Endothelial cell of umbilical vein (primary cell): ENCODE results near the gene VPS13A. TPM values are rescaled to one million over a fixed set of nuclear protein-coding genes. Genes with fewer than 3 reads are reported as not detected.

ENCODE experiments used
- BruUV-seq: library from RNA; stranded (reverse); fragments of 400-500 nt; replicated peaks from 2 replicates; lab custom pipeline; 2021; lab: Mats Ljungman, UMichigan
- CTCF ChIA-PET: fragments of 300-600, 350-600 bp; sonication (Branson Sonifier 250); formaldehyde crosslinking; loops from one replicate; lab custom pipeline; 2021; ENCODE audit warnings: antibody characterized with exemption, inconsistent platforms; lab: Charles Lee
- POLR2A ChIA-PET: fragments of 300-600, 350-600 bp; sonication (Branson Sonifier 250); formaldehyde crosslinking; loops from one replicate; lab custom pipeline; 2021; ENCODE audit warnings: antibody characterized with exemption, inconsistent platforms; lab: Charles Lee
- DNase-seq: peaks from one replicate; pipeline ENCODE4 v3.0.0-alpha.2; 2011; ENCODE audit warnings: low read depth, low spot score
- FAIRE-seq: peaks from 2 replicates; lab custom pipeline; 2011; peaks lifted over from hg19 to GRCh38; lab: Jason Lieb, UNC
- H2AFZ ChIP-seq: 2 replicates; pipeline ENCODE4 v1.6.0; 2012; ENCODE audit warnings: low read depth, low read length, control low read depth, inconsistent platforms
- H3K27ac ChIP-seq: 2 replicates; pipeline ENCODE4 v1.5.1; 2011; ENCODE audit warnings: low read depth, mild to moderate bottlenecking, control low read depth, low read length, moderate library complexity; ENCODE audit not compliant: insufficient read depth
- H3K27me3 ChIP-seq, 2 experiments: 2 replicates each; pipeline versions ENCODE4 v1.6.0 to v1.6.1; 2011; ENCODE audit warnings: low read length in 2 of 2, mixed read lengths in 1 of 2; ENCODE audit not compliant: control insufficient read depth in 2 of 2, insufficient read depth in 2 of 2
- H3K36me3 ChIP-seq, 2 experiments: 2 replicates in 1 of 2; 3 replicates in 1 of 2; pipeline ENCODE4 v1.5.1; 2011; ENCODE audit warnings: low read length in 2 of 2, mild to moderate bottlenecking in 1 of 2, moderate library complexity in 1 of 2; ENCODE audit not compliant: control insufficient read depth in 2 of 2, insufficient read depth in 2 of 2; ENCODE audit errors: extremely low read depth in 1 of 2
- H3K4me1 ChIP-seq: 3 replicates; pipeline ENCODE4 v1.5.1; 2011; ENCODE audit warnings: mild to moderate bottlenecking, low read length; ENCODE audit not compliant: control insufficient read depth, insufficient read depth; ENCODE audit errors: extremely low read depth
- H3K4me2 ChIP-seq: 2 replicates; pipeline ENCODE4 v1.6.1; 2011; ENCODE audit warnings: low read length, control low read depth, mixed read lengths; ENCODE audit not compliant: insufficient read depth
- H3K4me3 ChIP-seq, 3 experiments: fragments of 200-600 bp in 1 of 3; sonication (generic), shearing (Covaris generic) in 1 of 3; replicated peaks in 1 of 3; 2 replicates each; pipeline ENCODE4 v1.5.1; 2011 to 2016; ENCODE audit warnings: control low read depth in 3 of 3, low read length in 3 of 3, mild to moderate bottlenecking in 2 of 3, inconsistent platforms in 1 of 3, low read depth in 1 of 3, moderate library complexity in 1 of 3; ENCODE audit not compliant: insufficient read depth in 1 of 3
- H3K79me2 ChIP-seq: 2 replicates; pipeline ENCODE4 v1.6.0; 2012; ENCODE audit warnings: low read length, inconsistent platforms; ENCODE audit not compliant: control insufficient read depth, insufficient read depth
- H3K9ac ChIP-seq: replicated peaks from 2 replicates; pipeline ENCODE3; 2011; ENCODE audit warnings: low read length, control low read depth; ENCODE audit not compliant: insufficient read depth; ENCODE audit errors: extremely low read depth
- H3K9me1 ChIP-seq: replicated peaks from 3 replicates; pipeline ENCODE4 v1.6.0; 2011; ENCODE audit warnings: mild to moderate bottlenecking, low read length; ENCODE audit not compliant: control insufficient read depth, insufficient read depth; ENCODE audit errors: extremely low read depth
- H3K9me3 ChIP-seq: replicated peaks from 2 replicates; pipeline ENCODE4 v1.5.1; 2012; ENCODE audit warnings: low read length, inconsistent platforms; ENCODE audit not compliant: control insufficient read depth, insufficient read depth
- H4K20me1 ChIP-seq: replicated peaks from 2 replicates; pipeline ENCODE3; 2011; ENCODE audit warnings: mild to moderate bottlenecking, low read length; ENCODE audit not compliant: control insufficient read depth, insufficient read depth; ENCODE audit errors: extremely low read depth
- EZH2 ChIP-seq: IDR thresholded peaks from 2 replicates; pipeline ENCODE4 v1.6.1; 2012; ENCODE audit warnings: borderline replicate concordance, low read depth, mild to moderate bottlenecking, moderate library complexity, low read length, inconsistent platforms; ENCODE audit not compliant: severe bottlenecking
- FOS ChIP-seq: IDR thresholded peaks from 2 replicates; pipeline ENCODE4 v1.6.1; 2011; ENCODE audit warnings: mild to moderate bottlenecking, low read length, moderate library complexity, borderline replicate concordance; ENCODE audit not compliant: insufficient read depth
- GATA2 ChIP-seq: IDR thresholded peaks from 2 replicates; pipeline ENCODE4 v1.7.0; 2011; ENCODE audit warnings: low read depth, mild to moderate bottlenecking, moderate library complexity, mixed read lengths, low read length; ENCODE audit not compliant: insufficient read length, insufficient read depth
- JUN ChIP-seq: IDR thresholded peaks from 2 replicates; pipeline ENCODE4 v1.6.1; 2011; ENCODE audit warnings: borderline replicate concordance, low read depth; ENCODE audit not compliant: insufficient read length, insufficient read depth
- MAX ChIP-seq: IDR thresholded peaks from 2 replicates; pipeline ENCODE4 v1.6.1; 2011; ENCODE audit not compliant: insufficient read depth, insufficient read length
- MYC ChIP-seq: IDR thresholded peaks from one replicate; pipeline ENCODE4 v1.6.1; 2011; ENCODE audit warnings: mild to moderate bottlenecking, low read depth, low read length
- POLR2A ChIP-seq: IDR thresholded peaks from 2 replicates; pipeline ENCODE4 v1.6.1; 2012; ENCODE audit warnings: low read depth, mild to moderate bottlenecking, control low read depth, low read length
- POLR2AphosphoS5 ChIP-seq: IDR thresholded peaks from 2 replicates; pipeline ENCODE4 v1.6.1; 2012; ENCODE audit warnings: low read depth, mild to moderate bottlenecking, control low read depth, low read length, moderate library complexity; ENCODE audit not compliant: insufficient read depth
- dilution Hi-C: fragments of 300-500 bp; cut with MboI; formaldehyde crosslinking; loops from one replicate; pipeline ENCODE4 v1.15.0; 2019; ENCODE audit warnings: low sequenced_read_pairs; ENCODE audit not compliant: extremely low pct_ligation_motif_present
- intact Hi-C: fragments of 100-400 bp; cut with micrococcal nuclease; formaldehyde crosslinking; loops from one replicate; pipeline ENCODE4 v1.10.0; 2022
- polyA plus RNA-seq, 4 experiments: library from polyadenylated mRNA; depleted of rRNA in 3 of 4; stranded (reverse) in 3 of 4; unstranded in 1 of 4; fragments of >200 nt; gene quantifications; 2 replicates each; pipeline versions ENCODE4 v1.2.1 to v1.2.3, GENCODE V29; 2011 to 2012; ENCODE audit warnings: missing spikeins in 1 of 4
- total RNA-seq: library from RNA; stranded (reverse); gene quantifications from 2 replicates; pipeline ENCODE4 v1.2.3, GENCODE V29; 2021
- TF ChIP-seq, protein P1 (sequence below), 2 donors: IDR thresholded peaks; 1 replicate in 1 of 2; 2 replicates in 1 of 2; pipeline ENCODE4 v1.5.1; 2011; ENCODE audit warnings: low read length in 2 of 2, mild to moderate bottlenecking in 2 of 2, moderate library complexity in 2 of 2, control low read depth in 1 of 2, inconsistent platforms in 1 of 2, low read depth in 1 of 2; ENCODE audit not compliant: insufficient read depth in 1 of 2; ENCODE audit errors: extremely low read depth in 1 of 2

The VPS13A gene
- total and polyA plus RNA-seq, 2 donors (not counting 3 experiments of a cell fraction or from before 2014, with no cell fraction given) = 4.7 to 33.3 TPM

DNA sequence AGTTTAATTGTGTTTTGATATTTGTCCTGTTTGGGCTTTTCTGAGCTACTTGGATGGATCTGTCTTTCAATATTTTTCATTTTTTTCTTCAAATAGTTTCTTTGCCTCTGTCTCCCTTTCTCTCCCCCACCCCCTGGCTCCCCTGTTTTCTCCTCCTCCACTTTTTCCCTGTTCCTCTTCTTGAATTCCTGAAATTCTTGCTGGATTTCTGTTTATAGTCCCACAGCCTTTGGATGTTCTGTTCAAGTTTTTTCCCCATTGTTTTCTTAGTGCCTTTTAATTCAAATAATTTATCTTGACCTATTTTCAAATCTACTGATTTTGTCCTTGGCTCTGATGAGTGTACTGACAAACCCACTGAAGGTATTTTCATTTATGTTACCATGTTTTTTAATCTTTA, 113.0 kb downstream of the VPS13A start:
- dilution Hi-C loops = no loop called here
- FAIRE-seq = no peak

More for the DNA sequence above, 113.0 kb downstream of the VPS13A start:
- Histone ChIP-seq H3K4me1 (no peaks in the 10 kb centered on the region), H3K4me2 (no peak overlapping the region), H4K20me1 (no peaks in the 10 kb centered on the region), H3K4me3 (no peak overlapping the region), H3K36me3 (peaks cover 0 to 2% of the 10 kb centered on the region in 2 experiments), H3K79me2 (no peaks in the 10 kb centered on the region), H2AFZ (no peak overlapping the region), H3K27ac (no peak overlapping the region), H3K9ac (no peak overlapping the region), H3K27me3 (no peaks in the 10 kb centered on the region), H3K9me1 (no peaks in the 10 kb centered on the region), H3K9me3 (no peaks in the 10 kb centered on the region)
- intact Hi-C loops = loop anchor here (2.0 to 10.0 kb wide), 4 partner anchors 113 to 354 kb away; partner anchors contain the start of genes GNA14 and VPS13A
- ChIA-PET CTCF (interaction anchor here (1.0 to 2.5 kb wide), 4 partner anchors 10 to 160 kb away, joined by 3 to 13 read pairs (median 4); no protein-coding TSS in a partner anchor), POLR2A (no interaction called here)
- no TSS peak for BruUV-seq
- DNase-seq = no peak
- TF ChIP-seq MAX = no peak
- TF ChIP-seq EZH2 = no peak
- no peak for TF ChIP-seq POLR2A
- no peak for TF ChIP-seq FOS
- TF ChIP-seq GATA2 = no peak
- no peak for TF ChIP-seq JUN
- no peak for TF ChIP-seq POLR2AphosphoS5
- no peak for TF ChIP-seq MYC
- TF ChIP-seq, protein P1, sequence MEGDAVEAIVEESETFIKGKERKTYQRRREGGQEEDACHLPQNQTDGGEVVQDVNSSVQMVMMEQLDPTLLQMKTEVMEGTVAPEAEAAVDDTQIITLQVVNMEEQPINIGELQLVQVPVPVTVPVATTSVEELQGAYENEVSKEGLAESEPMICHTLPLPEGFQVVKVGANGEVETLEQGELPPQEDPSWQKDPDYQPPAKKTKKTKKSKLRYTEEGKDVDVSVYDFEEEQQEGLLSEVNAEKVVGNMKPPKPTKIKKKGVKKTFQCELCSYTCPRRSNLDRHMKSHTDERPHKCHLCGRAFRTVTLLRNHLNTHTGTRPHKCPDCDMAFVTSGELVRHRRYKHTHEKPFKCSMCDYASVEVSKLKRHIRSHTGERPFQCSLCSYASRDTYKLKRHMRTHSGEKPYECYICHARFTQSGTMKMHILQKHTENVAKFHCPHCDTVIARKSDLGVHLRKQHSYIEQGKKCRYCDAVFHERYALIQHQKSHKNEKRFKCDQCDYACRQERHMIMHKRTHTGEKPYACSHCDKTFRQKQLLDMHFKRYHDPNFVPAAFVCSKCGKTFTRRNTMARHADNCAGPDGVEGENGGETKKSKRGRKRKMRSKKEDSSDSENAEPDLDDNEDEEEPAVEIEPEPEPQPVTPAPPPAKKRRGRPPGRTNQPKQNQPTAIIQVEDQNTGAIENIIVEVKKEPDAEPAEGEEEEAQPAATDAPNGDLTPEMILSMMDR (IDR thresholded peaks at IDR 0.05; ENCODE audit: extremely low read depth in 1 of 2, insufficient read depth in 1 of 2, low read depth in 1 of 2, low read length in 2 of 2) = no peak
